SW 1271 (cell line): ENCODE data around the gene SPON2.

Source experiments
- DNase-seq, 2 experiments: peaks; one replicate each; lab custom pipeline; 2025; lab: John Stamatoyannopoulos, UW

The SPON2 gene

GRCh38 chr4:1195109-1195671 is 22.8 kb upstream of the SPON2 start:
- DNase-seq = no peak

- DNase-seq = no peak
Observed at GRCh38 chr4:1194010-1194900, 21.9 kb upstream of the SPON2 start.

- DNase-seq = no peak
Observed at GRCh38 chr4:1193206-1194009, 21.0 kb upstream of the SPON2 start.

GRCh38 chr4:1192493-1193205 is 20.3 kb upstream of the SPON2 start:
- DNase-seq = no peak

GRCh38 chr4:1192091-1192492 is 19.7 kb upstream of the SPON2 start:
- DNase-seq = peak in 1 of 2 experiments; percentile 28

- DNase-seq = no peak
Observed at GRCh38 chr4:1191621-1192020, 19.2 kb upstream of the SPON2 start.

- no peak for DNase-seq
Observed at GRCh38 chr4:1187182-1187581, 14.8 kb upstream of the SPON2 start.

GRCh38 chr4:1183985-1184773 is 11.8 kb upstream of the SPON2 start:
- no peak for DNase-seq

GRCh38 chr4:1182313-1182712 is 9.9 kb upstream of the SPON2 start:
- DNase-seq = no peak

GRCh38 chr4:1180663-1181062 is 8.3 kb upstream of the SPON2 start:
- DNase-seq = no peak

- DNase-seq = no peak
Observed at GRCh38 chr4:1179976-1180375, 7.6 kb upstream of the SPON2 start.

- DNase-seq = no peak
Observed at GRCh38 chr4:1179089-1179441, 6.7 kb upstream of the SPON2 start.

- DNase-seq = no peak
Observed at GRCh38 chr4:1178300-1179088, 6.1 kb upstream of the SPON2 start.

- DNase-seq = no peak
Observed at GRCh38 chr4:1177274-1178141, 5.1 kb upstream of the SPON2 start.

GRCh38 chr4:1176398-1177273 is 4.3 kb upstream of the SPON2 start:
- DNase-seq = no peak

GRCh38 chr4:1175635-1176229 is 3.3 kb upstream of the SPON2 start:
- DNase-seq = no peak

GRCh38 chr4:1174941-1175634 is 2.7 kb upstream of the SPON2 start:
- DNase-seq = no peak
